ENCODE results near the gene HTR2B.

DNA sequence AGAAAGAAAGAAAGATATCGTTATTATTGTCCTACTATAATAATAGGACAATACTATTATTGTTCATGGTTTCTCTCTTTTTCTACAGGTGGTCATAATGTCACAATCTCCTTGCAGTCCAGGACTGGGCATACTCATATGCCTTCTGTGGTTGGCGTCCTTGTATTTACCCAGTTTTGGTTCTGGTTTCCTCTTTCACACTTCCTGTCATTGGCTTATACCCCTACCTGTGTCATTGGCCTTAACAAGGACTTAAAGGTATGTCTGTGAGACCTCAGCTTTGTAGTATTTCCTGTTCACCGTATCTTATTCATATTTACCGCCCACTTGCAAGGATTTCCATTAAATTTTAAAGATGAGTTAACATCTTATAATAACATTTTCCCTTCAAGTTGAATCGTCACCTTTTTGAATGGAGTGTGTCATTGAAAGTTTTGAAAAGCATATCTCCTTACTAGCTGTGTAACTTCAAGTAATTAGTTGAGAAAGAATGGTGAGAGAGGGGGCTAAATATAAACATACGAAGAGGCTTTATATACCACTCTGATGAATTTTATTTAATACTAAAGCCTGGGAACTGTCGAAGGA is 36.5 kb upstream of the HTR2B start:
- TF ChIP-seq CTCF (conservative IDR thresholded peaks at IDR 0.05; ENCODE audit: low read length) = no peak
- TF ChIP-seq EZH2phosphoT487 (IDR thresholded peaks at IDR 0.05; ENCODE audit: borderline replicate concordance, low read depth, low read length) = no peak
